ENCODE measurements around the gene CARD16.

CARD16 gene

GRCh38 chr11:105054723-105055493 is 9.8 kb upstream of the CARD16 start:
- ChIA-PET POLR2A (no interaction called here), CTCF (no interaction called here)
- no peak for DNase-seq (ENCODE audit: low read depth, low spot score)
- no peak for TF ChIP-seq CTCF (IDR thresholded peaks at IDR 0.05; ENCODE audit: insufficient read depth, low read length, missing control alignments)
- H3K4me3 ChIP-seq (ENCODE audit: low read depth, low read length) = no peak overlapping the region

DNA sequence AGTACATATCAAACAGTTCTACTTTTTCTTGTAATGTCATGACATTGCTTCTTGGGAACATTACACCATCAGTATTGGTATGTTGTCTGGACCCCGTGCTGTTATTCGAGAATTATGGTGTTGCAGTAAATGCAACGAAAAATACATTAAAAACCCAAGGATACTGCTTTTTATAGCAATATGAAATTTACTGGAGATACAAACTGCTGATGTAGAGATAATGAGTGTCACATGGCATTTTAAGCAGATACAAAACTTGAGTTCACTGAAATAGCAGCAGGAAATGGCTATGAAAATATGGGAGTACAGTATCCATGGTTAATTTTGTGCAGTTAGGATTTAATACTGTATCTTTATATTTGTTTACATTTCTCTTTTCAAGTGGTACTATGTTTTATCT is 7.4 kb upstream of the CARD16 start:
- no peak overlapping the region for H3K4me3 ChIP-seq (ENCODE audit: low read depth, low read length)
- POLR2A ChIA-PET = no interaction called here
- no peak for TF ChIP-seq CTCF (IDR thresholded peaks at IDR 0.05; ENCODE audit: insufficient read depth, low read length, missing control alignments)
- DNase-seq (ENCODE audit: low read depth, low spot score) = no peak
- CTCF ChIA-PET = no interaction called here

GRCh38 chr11:105051559-105051958 is 6.4 kb upstream of the CARD16 start:
- CTCF ChIA-PET = no interaction called here
- POLR2A ChIA-PET = no interaction called here
- H3K4me3 ChIP-seq (ENCODE audit: low read depth, low read length) = no peak overlapping the region
- TF ChIP-seq CTCF (IDR thresholded peaks at IDR 0.05; ENCODE audit: insufficient read depth, low read length, missing control alignments) = no peak
- no peak for DNase-seq (ENCODE audit: low read depth, low spot score)

DNA sequence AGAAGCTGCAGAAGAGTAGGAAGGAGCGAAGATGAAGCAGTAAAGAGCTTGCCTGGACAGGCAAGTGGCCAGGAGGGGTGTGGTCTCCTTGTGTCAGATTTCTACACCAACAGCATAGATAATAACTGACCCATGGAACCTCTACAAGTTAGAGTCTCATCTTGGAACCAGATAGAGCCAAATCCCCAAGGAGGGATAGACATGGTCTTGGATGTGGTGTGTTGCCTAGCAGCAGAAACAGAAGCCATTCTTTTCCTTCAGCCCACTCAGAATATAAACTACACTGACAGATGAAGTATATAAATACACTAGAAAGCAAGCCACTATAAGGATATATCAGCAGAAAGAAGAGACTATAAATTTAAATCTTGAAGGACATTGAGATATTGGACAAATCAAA is 4.3 kb upstream of the CARD16 start:
- TF ChIP-seq CTCF (IDR thresholded peaks at IDR 0.05; ENCODE audit: insufficient read depth, low read length, missing control alignments) = no peak
- POLR2A ChIA-PET = no interaction called here
- CTCF ChIA-PET = no interaction called here
- no peak overlapping the region for H3K4me3 ChIP-seq (ENCODE audit: low read depth, low read length)
- DNase-seq (ENCODE audit: low read depth, low spot score) = no peak

DNA sequence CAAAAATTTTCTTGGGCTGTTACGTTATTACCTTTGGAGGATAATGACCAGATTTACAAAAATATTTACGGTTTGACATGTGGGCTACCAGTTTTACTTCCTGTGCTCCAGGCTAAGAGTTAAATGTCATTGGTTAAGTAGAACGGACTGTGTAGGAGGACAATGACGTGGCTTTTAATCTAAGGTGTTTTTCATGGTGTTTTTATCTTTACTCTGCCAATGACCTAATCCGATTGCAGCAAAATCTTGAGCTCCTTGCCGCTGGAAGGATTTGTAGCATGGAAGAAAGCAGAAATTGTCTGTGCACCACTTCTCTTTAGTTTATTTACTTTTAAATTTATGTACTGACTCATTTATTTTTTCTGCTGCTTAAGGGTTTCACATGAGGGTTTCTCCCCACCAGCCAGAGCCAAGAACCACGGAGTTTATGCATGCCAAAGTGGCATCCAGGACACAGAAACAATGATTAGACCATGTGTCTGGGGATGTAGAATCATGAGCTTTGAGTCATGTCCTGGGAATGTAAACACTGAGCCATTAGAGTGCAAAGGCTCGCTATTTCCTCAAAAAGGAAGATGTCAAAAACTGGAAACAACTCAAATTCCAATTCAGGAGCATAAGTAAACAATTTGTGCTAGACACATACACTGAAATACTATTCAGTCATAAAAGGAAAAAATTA is 1.9 kb upstream of the CARD16 start:
- ChIA-PET CTCF (no interaction called here), POLR2A (no interaction called here)
- no peak for TF ChIP-seq CTCF (IDR thresholded peaks at IDR 0.05; ENCODE audit: insufficient read depth, low read length, missing control alignments)
- peak; percentile 97 for DNase-seq (ENCODE audit: low read depth, low spot score)
- no peak overlapping the region for H3K4me3 ChIP-seq (ENCODE audit: low read depth, low read length)

DNA sequence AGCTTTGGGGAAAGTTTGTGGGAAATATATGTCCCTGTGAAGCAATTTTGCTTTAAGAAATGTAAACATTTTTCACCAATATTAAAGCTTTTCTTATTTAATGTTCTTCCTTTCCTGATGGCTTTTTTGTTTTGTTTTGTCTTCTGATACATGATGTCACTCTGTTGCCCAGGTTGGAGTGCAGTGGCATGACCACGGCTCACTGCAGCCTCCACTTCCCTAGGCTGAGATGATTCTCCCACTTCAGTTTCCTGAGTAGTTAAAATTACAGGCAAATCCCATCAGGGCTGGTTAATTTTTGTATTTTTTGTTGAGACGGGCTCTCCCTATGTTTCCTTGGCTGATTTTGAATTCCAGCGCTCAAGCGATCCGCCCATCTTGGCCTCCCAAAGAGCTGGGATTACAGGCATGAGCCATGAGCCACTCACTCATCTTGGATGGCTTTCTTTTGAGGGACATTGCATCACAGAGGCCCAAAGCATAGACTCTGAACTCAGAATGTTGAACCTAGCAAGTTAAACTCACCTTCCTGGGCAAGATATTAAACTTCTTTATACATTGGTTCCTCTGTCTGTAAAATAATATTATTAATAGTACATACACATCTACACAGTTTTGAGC is 651 bp upstream of the CARD16 start:
- POLR2A ChIA-PET = no interaction called here
- CTCF ChIA-PET = no interaction called here
- H3K4me3 ChIP-seq (ENCODE audit: low read depth, low read length) = no peak overlapping the region
- no peak for DNase-seq (ENCODE audit: low read depth, low spot score)
- TF ChIP-seq CTCF (IDR thresholded peaks at IDR 0.05; ENCODE audit: insufficient read depth, low read length, missing control alignments) = no peak
